GM12801 (cell line): ENCODE results near the gene CRYBG1.

Experiments
- CTCF ChIP-seq: IDR thresholded peaks from one replicate; pipeline ENCODE4 v1.5.1; 2011; ENCODE audit warnings: control low read depth; ENCODE audit not compliant: insufficient read length; ENCODE audit errors: extremely low read depth

CRYBG1 gene

GRCh38 chr6:106560996-106561685 is 200.6 kb downstream of the CRYBG1 start:
- no peak for TF ChIP-seq CTCF

- TF ChIP-seq CTCF, result no peak
Measured at GRCh38 chr6:106561686-106562405, 201.3 kb downstream of the CRYBG1 start.

- no peak for TF ChIP-seq CTCF
Measured at GRCh38 chr6:106563614-106564013, 203.1 kb downstream of the CRYBG1 start.

- no peak for TF ChIP-seq CTCF
Measured at GRCh38 chr6:106564476-106564875, 204.0 kb downstream of the CRYBG1 start.

- TF ChIP-seq CTCF, result no peak
Measured at GRCh38 chr6:106568530-106568929, 208.0 kb downstream of the CRYBG1 start.

GRCh38 chr6:106569428-106569827 is 208.9 kb downstream of the CRYBG1 start:
- no peak for TF ChIP-seq CTCF

- TF ChIP-seq CTCF, result no peak
Measured at GRCh38 chr6:106572436-106572835, 211.9 kb downstream of the CRYBG1 start.
